Neuronal stem cell (in vitro differentiated cells): Measurements from ENCODE around the gene SETD7.

ENCODE experiments used
- DNase-seq: peaks from one replicate; pipeline ENCODE4 v3.0.0-alpha.2; 2013; ENCODE audit warnings: low spot score
- H2AFZ ChIP-seq: one replicate; pipeline ENCODE4 v1.6.1; 2013; ENCODE audit warnings: mild to moderate bottlenecking, low read length, inconsistent platforms
- H2AK5ac ChIP-seq: 2 replicates; pipeline ENCODE4 v1.6.1; 2013; ENCODE audit warnings: low read depth, mild to moderate bottlenecking, inconsistent platforms, low read length, moderate library complexity, mixed read lengths
- H2BK120ac ChIP-seq: 2 replicates; pipeline ENCODE4 v1.6.1; 2013; ENCODE audit warnings: low read depth, mild to moderate bottlenecking, inconsistent platforms, low read length, moderate library complexity, mixed read lengths
- H2BK12ac ChIP-seq: one replicate; pipeline ENCODE4 v1.6.1; 2013; ENCODE audit warnings: low read length, inconsistent platforms
- H2BK15ac ChIP-seq: 2 replicates; pipeline ENCODE4 v1.6.1; 2013; ENCODE audit warnings: mild to moderate bottlenecking, low read length, inconsistent platforms, mixed read lengths
- H2BK5ac ChIP-seq: one replicate; pipeline ENCODE4 v1.6.1; 2013; ENCODE audit warnings: inconsistent platforms, mild to moderate bottlenecking, low read length, moderate library complexity
- H3K14ac ChIP-seq: one replicate; pipeline ENCODE4 v1.6.1; 2013; ENCODE audit warnings: low read length, inconsistent platforms
- H3K18ac ChIP-seq: 2 replicates; pipeline ENCODE4 v1.6.1; 2013; ENCODE audit warnings: low read length, inconsistent platforms
- H3K23ac ChIP-seq: 2 replicates; pipeline ENCODE4 v1.6.1; 2013; ENCODE audit warnings: low read depth, mild to moderate bottlenecking, mixed read lengths, low read length, inconsistent platforms; ENCODE audit not compliant: poor library complexity
- H3K27ac ChIP-seq: replicated peaks from 3 replicates; pipeline ENCODE4 v1.5.1; 2013; ENCODE audit warnings: low read length, inconsistent platforms
- H3K27me3 ChIP-seq, 3 experiments: 2 replicates each; pipeline ENCODE4 v1.6.1; 2013; ENCODE audit warnings: low read length in 3 of 3, mild to moderate bottlenecking in 2 of 3, inconsistent platforms in 1 of 3, low read depth in 1 of 3, mixed read lengths in 1 of 3, moderate library complexity in 1 of 3; ENCODE audit not compliant: control insufficient read depth in 3 of 3, insufficient read depth in 3 of 3
- H3K36me3 ChIP-seq, 2 donors: replicated peaks in 1 of 2; 2 replicates each; pipeline ENCODE4 v1.6.1; 2013; ENCODE audit warnings: low read length in 2 of 2; ENCODE audit not compliant: control insufficient read depth in 2 of 2, insufficient read depth in 2 of 2
- H3K4ac ChIP-seq: 2 replicates; pipeline ENCODE4 v1.6.1; 2013; ENCODE audit warnings: inconsistent platforms, mild to moderate bottlenecking, low read length, moderate library complexity
- H3K4me1 ChIP-seq, 2 donors: 1 replicate in 1 of 2; 2 replicates in 1 of 2; pipeline ENCODE4 v1.6.1; 2013; ENCODE audit warnings: low read length in 2 of 2, low read depth in 1 of 2; ENCODE audit not compliant: control insufficient read depth in 2 of 2, insufficient read depth in 1 of 2
- H3K4me2 ChIP-seq: one replicate; pipeline ENCODE4 v1.6.1; 2013; ENCODE audit warnings: mild to moderate bottlenecking, low read length, inconsistent platforms; ENCODE audit not compliant: insufficient read depth, poor library complexity, severe bottlenecking
- H3K4me3 ChIP-seq, 2 donors: 2 replicates each; pipeline ENCODE4 v1.5.1; 2013; ENCODE audit warnings: low read length in 2 of 2, mild to moderate bottlenecking in 2 of 2, inconsistent platforms in 1 of 2, moderate library complexity in 1 of 2
- H3K79me1 ChIP-seq: one replicate; pipeline ENCODE4 v1.6.1; 2013; ENCODE audit warnings: low read depth, mild to moderate bottlenecking, inconsistent platforms, low read length, moderate library complexity
- H3K9ac ChIP-seq: one replicate; pipeline ENCODE4 v1.6.1; 2013; ENCODE audit warnings: mild to moderate bottlenecking, low read depth, low read length, inconsistent platforms; ENCODE audit not compliant: poor library complexity
- H3K9me3 ChIP-seq, 2 donors: replicated peaks in 1 of 2; 2 replicates each; pipeline versions ENCODE3 to v1.6.1; 2013; ENCODE audit warnings: low read length in 2 of 2, mild to moderate bottlenecking in 2 of 2, inconsistent platforms in 1 of 2, low read depth in 1 of 2, mixed read lengths in 1 of 2, moderate library complexity in 1 of 2; ENCODE audit not compliant: control insufficient read depth in 2 of 2, insufficient read depth in 1 of 2
- H4K8ac ChIP-seq: one replicate; pipeline ENCODE4 v1.6.1; 2013; ENCODE audit warnings: low read depth, mild to moderate bottlenecking, inconsistent platforms, low read length, moderate library complexity
- H4K91ac ChIP-seq: one replicate; pipeline ENCODE4 v1.6.1; 2013; ENCODE audit warnings: low read length, low read depth, mild to moderate bottlenecking, inconsistent platforms; ENCODE audit not compliant: poor library complexity
- WGBS, 2 donors: extraction: QIAGEN DNeasy Blood & Tissue Kit; methylation state at CpG; one replicate each; pipeline ENCODE4 v1.1.7; 2013; ENCODE audit warnings: missing lambda C conversion rate in 2 of 2, mixed read lengths in 1 of 2; ENCODE audit not compliant: insufficient read length in 2 of 2, insufficient replicate concordance in 1 of 2; ENCODE audit errors: extremely low coverage in 2 of 2; 5-methylcytosine and 5-hydroxymethylcytosine counted together

SETD7 gene

DNA sequence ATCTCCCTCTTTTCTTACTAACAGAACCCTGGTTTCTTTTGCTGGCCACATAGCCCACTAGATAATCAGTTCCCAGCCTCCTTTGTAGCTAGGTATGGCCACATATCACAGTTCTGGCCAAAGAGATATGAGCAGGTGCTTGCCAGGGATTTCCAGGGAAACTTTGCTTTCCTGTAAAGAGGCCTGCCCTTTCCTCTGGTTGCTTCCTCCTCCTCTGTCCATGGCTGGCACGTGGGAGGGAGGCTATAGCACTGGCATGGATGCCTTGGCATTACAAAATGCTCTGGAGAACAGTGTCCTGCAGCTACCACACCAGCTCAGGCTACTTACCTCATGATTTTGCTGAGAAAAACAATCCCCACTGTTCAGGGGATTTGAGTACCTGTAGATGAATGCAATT lies 74.6 kb downstream of the SETD7 start:
- H4K8ac ChIP-seq: no peak overlapping the region
- no peak overlapping the region for H3K4me2 ChIP-seq
- no peaks in the 10 kb centered on the region for H3K4me1 ChIP-seq
- no peak overlapping the region for H3K27ac ChIP-seq
- H2BK15ac ChIP-seq: no peak overlapping the region
- no peaks in the 10 kb centered on the region for H3K79me1 ChIP-seq
- H3K9ac ChIP-seq: no peak overlapping the region
- H2AFZ ChIP-seq: no peak overlapping the region
- H3K27me3 ChIP-seq: no peaks in the 10 kb centered on the region
- no peak overlapping the region for H3K23ac ChIP-seq
- no peak overlapping the region for H3K14ac ChIP-seq
- no CpG with 5 or more reads among the region's 1 CpG for WGBS, 2 donors
- H3K36me3 ChIP-seq: no peaks in the 10 kb centered on the region
- no peak overlapping the region for H2BK5ac ChIP-seq
- no peak overlapping the region for H3K4ac ChIP-seq
- peaks cover 0 to 2% of the 10 kb centered on the region in 2 donors for H3K9me3 ChIP-seq
- H2BK120ac ChIP-seq: no peak overlapping the region
- no peak for DNase-seq
- H3K4me3 ChIP-seq: no peak overlapping the region
- H4K91ac ChIP-seq: no peak overlapping the region
- no peak overlapping the region for H2BK12ac ChIP-seq
- no peak overlapping the region for H2AK5ac ChIP-seq
- no peak overlapping the region for H3K18ac ChIP-seq

DNA sequence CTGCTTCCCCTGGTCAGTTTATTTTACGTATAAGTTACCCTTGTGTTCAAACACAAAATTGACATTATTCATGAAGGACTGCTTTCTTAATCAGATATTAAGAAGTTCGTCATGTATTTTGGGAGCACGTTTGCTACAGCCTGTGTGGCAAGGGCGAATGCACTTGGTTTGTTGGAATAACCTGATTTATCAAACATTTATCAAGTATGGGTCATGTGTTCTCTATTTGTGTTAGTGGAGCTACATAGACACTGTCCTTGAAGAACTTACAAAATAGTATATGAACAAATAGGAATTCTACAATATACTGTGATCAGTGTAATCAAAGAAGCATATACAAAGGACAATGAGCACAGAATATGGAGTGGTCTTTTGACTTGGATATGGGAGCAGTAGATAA lies 79.7 kb downstream of the SETD7 start:
- H2BK12ac ChIP-seq: no peak overlapping the region

DNA sequence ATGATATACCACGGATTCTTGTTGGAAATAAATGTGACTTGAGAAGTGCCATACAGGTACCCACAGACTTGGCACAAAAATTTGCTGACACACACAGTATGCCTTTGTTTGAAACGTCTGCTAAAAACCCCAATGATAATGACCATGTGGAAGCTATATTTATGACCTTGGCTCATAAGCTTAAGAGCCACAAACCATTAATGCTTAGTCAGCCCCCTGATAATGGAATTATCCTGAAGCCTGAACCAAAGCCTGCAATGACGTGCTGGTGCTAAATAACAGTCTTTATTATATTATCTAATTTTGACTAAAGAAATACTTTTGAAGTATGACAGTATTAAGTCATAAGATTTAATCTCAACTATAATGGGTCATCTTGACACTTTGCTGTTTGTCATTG lies 83.2 kb downstream of the SETD7 start:
- Histone ChIP-seq H3K9ac (no peak overlapping the region), H2AK5ac (no peak overlapping the region), H2BK15ac (no peak overlapping the region), H4K8ac (no peak overlapping the region), H2BK12ac (no peak overlapping the region), H3K18ac (no peak overlapping the region), H3K23ac (no peak overlapping the region), H2BK120ac (no peak overlapping the region), H3K79me1 (no peaks in the 10 kb centered on the region), H3K4me1 (no peaks in the 10 kb centered on the region), H3K14ac (no peak overlapping the region), H2AFZ (no peak overlapping the region), H4K91ac (no peak overlapping the region), H3K27ac (no peak overlapping the region), H3K9me3 (peaks cover 4 to 39% of the 10 kb centered on the region in 2 donors), H3K4me2 (no peak overlapping the region), H3K4ac (no peak overlapping the region), H3K36me3 (peaks cover 7 to 21% of the 10 kb centered on the region in 2 donors), H3K4me3 (no peak overlapping the region), H3K27me3 (no peaks in the 10 kb centered on the region), H2BK5ac (no peak overlapping the region)
- no peak for DNase-seq
- no CpG with 5 or more reads among the region's 3 CpGs for WGBS, 2 donors

More for the DNA sequence above, 79.7 kb downstream of the SETD7 start:
- H4K8ac ChIP-seq: no peak overlapping the region
- no peak overlapping the region for H2AK5ac ChIP-seq
- H3K4me3 ChIP-seq: no peak overlapping the region
- H2BK15ac ChIP-seq: no peak overlapping the region
- H3K4ac ChIP-seq: no peak overlapping the region
- H3K14ac ChIP-seq: no peak overlapping the region
- no peak overlapping the region for H3K4me2 ChIP-seq
- H3K79me1 ChIP-seq: no peaks in the 10 kb centered on the region
- H3K4me1 ChIP-seq: no peaks in the 10 kb centered on the region
- peaks cover 4 to 21% of the 10 kb centered on the region in 2 donors for H3K36me3 ChIP-seq
- no peak overlapping the region for H3K27ac ChIP-seq
- H3K18ac ChIP-seq: no peak overlapping the region
- WGBS, 2 donors: no CpG with 5 or more reads among the region's 4 CpGs
- no peak overlapping the region for H4K91ac ChIP-seq
- DNase-seq: no peak
- H3K9ac ChIP-seq: no peak overlapping the region
- H2AFZ ChIP-seq: no peak overlapping the region
- no peak overlapping the region for H3K23ac ChIP-seq
- H2BK120ac ChIP-seq: no peak overlapping the region
- no peaks in the 10 kb centered on the region for H3K27me3 ChIP-seq
- H2BK5ac ChIP-seq: no peak overlapping the region
- H3K9me3 ChIP-seq: peaks cover 0 to 16% of the 10 kb centered on the region in 2 donors

DNA sequence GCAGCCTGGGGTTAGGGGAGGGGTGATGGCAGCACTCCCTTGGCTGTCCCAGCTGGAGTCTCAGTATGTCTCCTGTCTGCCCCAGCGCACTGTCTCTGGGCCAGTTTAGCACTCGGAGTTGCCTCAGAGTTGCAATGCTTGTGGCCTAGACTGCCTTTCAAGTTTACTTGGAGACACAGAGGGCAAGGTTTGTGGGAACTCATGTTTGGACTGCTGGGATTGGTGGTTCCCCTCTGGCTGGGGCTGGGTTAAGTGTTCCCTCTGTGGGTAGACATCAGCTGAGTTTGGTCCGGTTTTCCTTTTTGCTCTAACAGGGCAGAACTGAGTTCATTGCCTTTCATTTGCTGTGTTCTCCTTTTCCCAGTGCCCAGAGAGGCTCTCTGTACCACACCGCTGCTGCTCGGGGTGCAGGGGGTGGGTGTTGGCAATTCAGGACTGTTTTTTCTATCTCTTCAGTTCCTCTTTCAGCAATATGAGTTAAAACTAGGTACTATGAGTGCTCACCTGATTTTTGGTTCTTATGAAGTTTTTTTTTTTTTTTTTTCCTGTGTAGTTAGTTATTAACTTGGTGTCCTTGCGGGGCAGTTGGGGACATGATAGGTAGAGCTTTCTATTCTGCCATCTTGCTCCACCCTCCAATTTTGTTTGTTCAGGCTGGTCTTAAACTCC lies 84.9 kb downstream of the SETD7 start:
- Histone ChIP-seq H3K79me1 (peaks cover 2% of the 10 kb centered on the region), H3K36me3 (peaks cover 7 to 21% of the 10 kb centered on the region in 2 donors), H3K4me2 (no peak overlapping the region), H3K14ac (no peak overlapping the region), H2AFZ (no peak overlapping the region), H2BK120ac (no peak overlapping the region), H3K4me1 (no peaks in the 10 kb centered on the region), H3K18ac (no peak overlapping the region), H3K23ac (no peak overlapping the region), H3K9ac (no peak overlapping the region), H3K27ac (no peak overlapping the region), H4K91ac (no peak overlapping the region), H3K4ac (no peak overlapping the region), H2BK15ac (no peak overlapping the region), H3K27me3 (no peaks in the 10 kb centered on the region), H3K4me3 (no peak overlapping the region), H2BK5ac (no peak overlapping the region), H2AK5ac (no peak overlapping the region), H4K8ac (no peak overlapping the region), H2BK12ac (no peak overlapping the region), H3K9me3 (peaks cover 4 to 44% of the 10 kb centered on the region in 2 donors)
- no CpG with 5 or more reads among the region's 6 CpGs for WGBS, 2 donors
- DNase-seq: no peak
